HL-60 (cell line): ENCODE results near the gene TSR2.

ENCODE experiments used
- DNase-seq, 2 experiments: peaks; one replicate each; pipeline ENCODE4 v3.0.0-alpha.2; 2010 to 2020; ENCODE audit warnings: low read depth in 1 of 2, low spot score in 1 of 2
- H3K27ac ChIP-seq: fragments of 250-450 bp; sonication (Bioruptor Pico); replicated peaks from 2 replicates; pipeline ENCODE4 v1.5.1; 2020; ENCODE audit warnings: mild to moderate bottlenecking, moderate library complexity
- H3K27me3 ChIP-seq: fragments of 250-450 bp; sonication (Bioruptor Pico); 2 replicates; pipeline ENCODE4 v1.5.1; 2021; ENCODE audit warnings: mild to moderate bottlenecking, moderate library complexity; ENCODE audit not compliant: insufficient read depth, poor library complexity, severe bottlenecking
- H3K4me3 ChIP-seq: replicated peaks from 2 replicates; pipeline ENCODE4 v1.5.1; 2011; ENCODE audit warnings: mild to moderate bottlenecking, control low read depth, low read length; ENCODE audit not compliant: insufficient read depth
- CTCF ChIP-seq: IDR thresholded peaks from one replicate; pipeline ENCODE4 v1.5.1; 2011; ENCODE audit warnings: low read length, control low read depth, inconsistent platforms; ENCODE audit not compliant: insufficient read depth
- GABPA ChIP-seq: IDR thresholded peaks from 2 replicates; pipeline ENCODE4 v1.6.1; 2012; ENCODE audit warnings: low read depth
- POLR2AphosphoS5 ChIP-seq: IDR thresholded peaks from 2 replicates; pipeline ENCODE4 v1.6.1; 2012; ENCODE audit warnings: low read depth
- REST ChIP-seq: IDR thresholded peaks from 2 replicates; pipeline ENCODE4 v1.6.1; 2012; ENCODE audit warnings: low read depth; ENCODE audit not compliant: insufficient replicate concordance
- SPI1 ChIP-seq: IDR thresholded peaks from 2 replicates; pipeline ENCODE4 v1.6.1; 2012; ENCODE audit warnings: low read depth, mild to moderate bottlenecking, borderline replicate concordance

Gene TSR2

GRCh38 chrX:54427837-54428424, 12.3 kb upstream of the TSR2 start:
- no peak for TF ChIP-seq REST
- no peak for TF ChIP-seq POLR2AphosphoS5
- TF ChIP-seq CTCF: no peak
- no peak for TF ChIP-seq GABPA
- TF ChIP-seq SPI1: no peak
- no peak for DNase-seq
- Histone ChIP-seq H3K27ac (no peak overlapping the region), H3K4me3 (no peak overlapping the region), H3K27me3 (no peaks in the 10 kb centered on the region)

- TF ChIP-seq CTCF (no peak), SPI1 (no peak), REST (no peak), GABPA (no peak), POLR2AphosphoS5 (no peak)
Measured at GRCh38 chrX:54430519-54430918, 9.7 kb upstream of the TSR2 start.

GRCh38 chrX:54435121-54435520, 5.1 kb upstream of the TSR2 start:
- no peaks in the 10 kb centered on the region for H3K27me3 ChIP-seq
- H3K4me3 ChIP-seq: no peak overlapping the region
- H3K27ac ChIP-seq: no peak overlapping the region
- DNase-seq: no peak
- TF ChIP-seq REST (no peak), CTCF (no peak), GABPA (no peak), SPI1 (no peak), POLR2AphosphoS5 (no peak)

More at GRCh38 chrX:54430519-54430918, 9.7 kb upstream of the TSR2 start:
- Histone ChIP-seq H3K4me3 (no peak overlapping the region), H3K27me3 (no peaks in the 10 kb centered on the region), H3K27ac (no peak overlapping the region)
- DNase-seq: no peak
